GM18873 (cell line): ENCODE results near the gene ZNF41.

Experiments used
- ATAC-seq: cut with Tn5 transposase; IDR thresholded peaks from one replicate; pipeline ENCODE4 v1.9.1; 2021; ENCODE audit warnings: mild to moderate bottlenecking, moderate library complexity, moderate number of reproducible peaks; ENCODE audit not compliant: unreplicated experiment, low FRiP score

Gene ZNF41

GRCh38 chrX:47420265-47420664 lies 62.8 kb downstream of the ZNF41 start:
- no peak for ATAC-seq

- no peak for ATAC-seq
These were observed 69.8 kb downstream of the ZNF41 start for GRCh38 chrX:47413179-47413594.
